ENCODE measurements around the gene COL9A3.

DNA sequence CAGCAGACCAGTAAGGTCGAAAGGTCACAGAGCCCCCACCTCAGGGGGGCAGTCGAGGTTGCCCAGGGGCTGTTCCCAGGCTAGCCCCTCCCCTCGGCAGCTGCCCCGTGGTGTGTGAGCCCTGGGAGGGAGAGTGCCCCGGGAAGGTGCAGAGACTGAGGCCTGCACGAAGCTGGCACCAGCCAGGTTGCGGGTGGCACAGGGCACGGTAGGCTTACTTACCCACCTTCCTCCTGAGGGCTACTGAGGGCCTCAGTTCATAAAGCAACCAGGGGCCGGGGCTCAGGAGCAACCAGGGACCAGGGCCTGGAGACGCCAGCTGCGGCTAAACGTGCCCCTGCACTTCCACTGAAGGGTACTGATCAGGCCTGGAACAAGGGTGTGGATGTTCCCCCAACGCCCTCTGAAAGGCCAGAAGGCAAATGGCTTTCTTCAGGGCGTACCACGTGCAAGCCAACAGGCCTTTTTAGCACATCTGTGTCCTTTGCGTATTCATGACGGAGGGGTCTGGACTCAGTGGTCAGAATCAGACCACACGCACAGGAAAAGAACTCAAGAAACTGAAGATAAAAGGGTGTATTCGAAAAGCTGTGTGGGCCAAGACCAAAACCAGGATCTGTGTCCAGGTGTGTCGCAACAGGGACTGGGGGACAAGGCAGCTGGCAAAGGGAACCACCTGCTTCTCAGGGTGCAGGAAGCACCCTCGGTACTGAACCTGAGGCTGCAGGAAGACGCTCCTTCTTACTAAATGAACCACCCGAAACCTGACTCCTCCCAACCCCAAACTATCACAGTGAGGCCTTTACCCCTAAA is 69.3 kb downstream of the COL9A3 start:
- TF ChIP-seq, protein P1, sequence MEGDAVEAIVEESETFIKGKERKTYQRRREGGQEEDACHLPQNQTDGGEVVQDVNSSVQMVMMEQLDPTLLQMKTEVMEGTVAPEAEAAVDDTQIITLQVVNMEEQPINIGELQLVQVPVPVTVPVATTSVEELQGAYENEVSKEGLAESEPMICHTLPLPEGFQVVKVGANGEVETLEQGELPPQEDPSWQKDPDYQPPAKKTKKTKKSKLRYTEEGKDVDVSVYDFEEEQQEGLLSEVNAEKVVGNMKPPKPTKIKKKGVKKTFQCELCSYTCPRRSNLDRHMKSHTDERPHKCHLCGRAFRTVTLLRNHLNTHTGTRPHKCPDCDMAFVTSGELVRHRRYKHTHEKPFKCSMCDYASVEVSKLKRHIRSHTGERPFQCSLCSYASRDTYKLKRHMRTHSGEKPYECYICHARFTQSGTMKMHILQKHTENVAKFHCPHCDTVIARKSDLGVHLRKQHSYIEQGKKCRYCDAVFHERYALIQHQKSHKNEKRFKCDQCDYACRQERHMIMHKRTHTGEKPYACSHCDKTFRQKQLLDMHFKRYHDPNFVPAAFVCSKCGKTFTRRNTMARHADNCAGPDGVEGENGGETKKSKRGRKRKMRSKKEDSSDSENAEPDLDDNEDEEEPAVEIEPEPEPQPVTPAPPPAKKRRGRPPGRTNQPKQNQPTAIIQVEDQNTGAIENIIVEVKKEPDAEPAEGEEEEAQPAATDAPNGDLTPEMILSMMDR (conservative IDR thresholded peaks at IDR 0.05): no peak
- TF ChIP-seq EZH2 (IDR thresholded peaks at IDR 0.05; ENCODE audit: low read depth): no peak

All from PC-9 (cell line).